DMS53 treated with DMSO at 0.1 percent for 48 hours (cell line): ENCODE results near the gene IMP4.
A peak's percentile ranks its signal among the peaks of the same experiment; 100 is the strongest.

ENCODE experiments used
- DNase-seq: peaks from one replicate; lab custom pipeline; 2025; ENCODE audit not compliant: unreplicated experiment; lab: John Stamatoyannopoulos, UW

The IMP4 gene

DNA sequence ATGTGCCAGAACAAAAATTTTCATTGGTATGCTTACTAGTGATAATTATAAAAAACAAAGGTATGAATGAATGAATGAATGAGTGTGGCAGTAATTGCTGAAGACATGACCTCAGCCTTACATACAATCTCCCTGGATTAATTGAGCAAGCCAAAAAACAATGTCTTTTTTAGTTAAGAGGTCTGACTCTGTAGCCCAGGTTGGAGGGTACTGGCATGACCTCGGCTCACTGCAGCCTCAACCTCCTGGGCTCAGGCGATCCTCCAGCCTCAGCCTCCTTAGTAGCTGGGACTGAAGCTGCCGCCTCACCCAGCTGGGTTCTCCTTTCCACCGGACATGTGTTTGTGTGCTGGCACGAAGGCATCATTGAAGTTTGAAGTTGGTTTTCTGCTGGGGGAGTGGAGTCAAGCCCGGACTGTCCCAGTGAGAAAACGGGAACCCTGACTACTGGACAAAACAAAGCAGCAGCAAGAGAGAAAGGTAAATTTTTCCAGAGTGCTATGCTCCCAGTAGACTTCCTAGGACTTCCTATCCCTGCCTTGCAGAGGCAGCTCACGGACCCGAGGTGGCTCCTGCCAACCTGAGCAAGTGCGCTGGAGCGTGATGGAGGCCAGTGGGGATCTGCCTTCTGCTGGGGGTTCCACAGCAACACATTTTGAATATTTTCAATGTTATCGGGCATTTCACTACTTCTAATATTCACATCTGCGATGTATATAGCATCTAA is 6.4 kb upstream of the IMP4 start:
- no peak for DNase-seq

DNA sequence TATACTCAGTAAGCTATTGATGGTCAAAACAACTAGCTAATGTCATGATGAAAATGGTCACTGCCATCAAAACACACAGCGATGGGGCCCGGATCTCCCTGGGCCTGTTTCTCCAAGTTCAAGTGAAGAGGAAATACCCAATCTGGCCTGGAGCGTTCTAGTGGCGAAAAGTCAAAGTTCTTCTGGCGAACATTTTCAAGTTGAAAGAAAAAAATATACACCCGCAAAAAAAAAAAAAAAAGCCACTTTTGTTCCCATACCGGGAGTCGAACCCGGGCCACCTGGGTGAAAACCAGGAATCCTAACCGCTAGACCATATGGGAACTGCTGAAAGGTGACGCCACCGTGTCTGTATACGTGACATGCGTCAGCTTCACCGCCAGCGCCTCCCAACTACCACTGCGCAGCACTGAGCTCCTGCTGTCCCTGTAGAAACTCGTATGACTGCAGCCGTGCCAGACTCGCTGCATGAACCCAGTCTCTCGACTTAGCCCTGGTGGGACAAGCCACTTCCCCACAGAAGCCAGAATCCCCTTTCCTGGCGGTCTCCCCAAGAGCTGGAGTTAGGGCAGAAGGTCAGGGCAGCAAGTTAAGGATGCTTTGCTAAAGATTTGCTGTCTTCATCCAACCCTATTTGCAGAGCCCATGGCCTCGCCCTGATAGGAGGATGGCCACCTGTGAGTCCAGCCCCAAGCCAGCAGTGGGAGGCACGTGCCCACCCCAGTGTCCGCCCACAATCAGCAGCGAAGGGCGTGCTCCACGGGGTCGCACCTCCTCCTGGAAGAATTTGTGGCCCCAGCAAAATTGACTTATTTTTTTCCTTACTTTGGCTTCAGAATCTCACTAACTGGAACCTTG is 5.6 kb upstream of the IMP4 start:
- DNase-seq: peak; percentile 12

DNA sequence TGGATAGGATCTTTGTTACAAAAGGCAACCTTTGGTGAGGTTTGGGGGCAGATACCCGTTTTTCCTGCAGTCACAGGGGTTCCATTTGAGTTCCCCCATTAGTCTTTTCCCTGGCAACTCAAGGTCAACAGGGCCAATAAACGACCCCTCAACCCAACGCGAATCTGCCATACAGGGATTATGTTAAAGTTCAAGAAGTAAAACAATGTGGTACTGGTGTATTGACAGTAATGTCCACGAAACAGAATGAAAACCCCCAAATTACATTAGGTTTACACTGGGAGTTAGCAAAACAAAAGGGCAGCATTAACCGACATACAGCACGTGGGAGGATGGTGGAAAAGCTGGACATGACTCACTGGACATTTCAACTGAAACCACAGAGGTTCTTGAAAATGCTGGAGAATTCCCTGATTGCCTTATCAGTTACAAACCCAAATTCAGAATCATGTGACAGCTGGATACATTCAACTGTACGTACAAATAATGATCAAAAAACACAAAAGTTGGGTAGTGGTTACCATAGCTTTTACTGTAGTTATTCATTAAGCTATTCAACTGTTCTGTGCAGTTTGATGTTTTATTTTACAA is 4.9 kb upstream of the IMP4 start:
- no peak for DNase-seq

DNA sequence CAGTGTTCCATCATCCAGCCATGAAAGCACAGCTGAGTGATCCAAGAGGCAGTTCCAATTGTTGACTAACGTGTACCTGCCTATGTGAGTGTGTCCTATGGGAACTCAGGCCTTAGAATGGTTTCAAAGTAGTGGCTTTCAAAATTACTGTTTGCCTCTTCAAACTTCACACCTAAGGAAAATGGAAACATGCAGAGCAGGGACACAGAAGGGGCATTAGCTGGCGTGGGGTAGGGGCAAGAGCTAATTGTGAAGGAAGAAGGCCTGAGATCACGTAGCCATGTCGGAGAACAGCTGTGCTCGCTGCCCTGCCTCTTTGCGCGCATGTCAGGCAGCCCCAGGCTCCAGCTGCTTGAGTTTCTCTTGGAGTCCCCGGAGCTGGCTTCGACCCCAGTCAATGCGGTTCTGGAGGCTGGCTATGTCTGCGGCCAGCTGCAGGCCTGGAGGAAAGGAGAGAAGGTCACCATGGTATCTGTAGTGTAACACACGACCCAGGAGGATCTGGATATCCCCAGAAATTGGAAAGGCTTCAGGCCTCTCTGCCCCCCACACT is 3.8 kb upstream of the IMP4 start:
- no peak for DNase-seq

DNA sequence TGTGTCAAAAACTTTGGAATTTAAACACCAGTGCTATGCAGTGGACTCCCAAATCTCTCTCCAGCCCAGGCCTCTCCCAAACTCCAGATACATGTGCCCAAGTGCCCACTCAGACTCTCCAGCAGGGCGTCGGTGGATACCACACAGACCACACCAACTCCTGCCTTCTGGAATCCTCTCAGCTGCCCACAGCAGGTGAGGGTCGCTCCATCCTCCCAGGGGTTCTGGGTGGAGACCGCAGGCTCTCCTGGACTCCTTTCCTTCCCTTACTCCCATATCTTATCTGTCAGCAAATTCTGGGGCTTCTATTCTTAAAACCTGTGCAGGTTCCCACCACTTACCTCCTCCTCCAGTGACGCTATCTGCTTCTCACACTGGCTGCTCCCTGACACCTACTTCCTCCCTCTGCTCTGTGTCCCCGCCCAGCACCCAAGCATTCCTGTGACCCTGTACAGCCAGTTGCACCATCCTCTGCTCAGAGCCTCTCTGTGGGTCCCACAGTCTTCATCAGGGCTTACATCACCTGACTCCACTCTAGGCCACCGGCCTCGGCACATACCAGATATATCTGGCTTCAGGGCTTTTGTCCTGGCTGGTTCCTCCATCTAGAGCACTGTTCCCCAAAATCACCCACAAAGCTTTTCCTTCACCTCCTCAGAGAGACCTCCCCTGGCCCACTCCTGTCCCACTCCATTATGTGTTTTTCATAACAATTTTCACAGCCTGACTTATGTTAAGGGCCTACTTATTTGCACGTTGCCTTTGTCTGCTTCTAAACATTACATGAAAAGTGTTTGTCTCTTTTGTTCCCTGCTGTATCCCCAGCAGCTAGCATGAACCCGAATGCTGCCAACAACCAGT is 2.6 kb upstream of the IMP4 start:
- no peak for DNase-seq

DNA sequence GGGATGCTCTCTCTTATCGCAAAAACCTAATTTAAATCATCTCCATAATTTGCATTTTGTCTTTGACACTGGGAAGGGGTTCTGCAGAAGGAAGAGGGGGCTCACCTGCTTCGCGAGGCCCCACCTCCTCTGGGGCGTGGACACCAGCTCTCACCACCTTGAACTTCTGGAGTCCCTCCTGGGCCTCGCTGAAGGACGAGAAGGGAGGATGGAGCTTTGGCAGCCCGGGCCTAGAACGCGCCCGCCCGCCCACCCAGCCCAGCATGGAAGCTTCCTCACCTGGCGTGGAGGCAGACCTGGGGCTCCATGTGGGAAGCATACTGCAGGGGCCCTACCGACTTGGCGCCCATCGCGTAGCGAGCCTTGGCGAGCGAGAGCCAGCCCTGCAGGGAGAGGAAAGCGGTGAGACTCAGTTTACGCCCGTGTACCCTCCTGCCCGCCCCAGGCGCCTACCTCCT is 1.1 kb upstream of the IMP4 start:
- DNase-seq: no peak

DNA sequence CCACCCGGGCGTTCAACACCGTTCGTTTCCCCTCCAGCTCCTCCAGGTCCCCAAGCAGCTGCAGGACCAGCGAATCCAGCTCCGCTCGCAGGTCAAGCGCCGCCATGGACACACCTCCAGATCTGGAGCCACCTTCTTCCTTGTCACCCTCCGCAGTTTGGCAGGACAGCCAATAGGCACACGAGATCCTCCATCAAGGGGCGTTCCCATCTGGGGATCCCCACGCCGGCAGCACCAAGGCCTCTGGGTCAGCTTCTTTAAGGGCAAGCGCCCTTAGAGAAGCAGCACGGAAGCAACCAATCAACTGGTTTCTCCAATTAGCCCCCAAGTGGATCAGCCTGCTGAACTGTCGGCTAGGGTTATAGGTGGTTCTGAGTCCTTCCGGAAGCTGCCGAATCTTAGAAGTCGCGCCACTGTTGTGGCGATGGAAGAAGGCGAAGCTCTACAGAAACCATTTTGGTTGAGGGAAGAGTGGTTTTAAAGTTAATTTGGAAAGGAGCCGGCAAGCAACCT is 621 bp upstream of the IMP4 start:
- peak; percentile 65 for DNase-seq

DNA sequence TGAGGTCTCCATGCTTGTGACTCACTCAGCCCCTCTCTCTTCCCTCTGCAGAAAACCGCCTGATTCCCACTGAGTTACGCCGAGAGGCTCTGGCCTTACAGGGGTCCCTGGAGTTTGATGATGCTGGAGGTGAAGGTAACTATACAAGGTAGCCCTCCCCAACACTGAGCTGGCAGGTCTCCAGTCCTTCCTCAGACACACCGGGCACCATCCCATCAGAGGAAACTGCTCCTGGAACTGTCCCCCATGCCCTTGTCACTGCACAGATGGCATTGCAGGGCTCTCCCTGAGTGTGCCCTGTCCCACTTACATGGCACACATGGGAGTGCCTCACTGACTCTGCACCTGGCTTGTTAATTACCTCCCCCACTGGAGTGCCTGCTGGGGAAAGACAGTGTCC is 1.9 kb downstream of the IMP4 start:
- no peak for DNase-seq

DNA sequence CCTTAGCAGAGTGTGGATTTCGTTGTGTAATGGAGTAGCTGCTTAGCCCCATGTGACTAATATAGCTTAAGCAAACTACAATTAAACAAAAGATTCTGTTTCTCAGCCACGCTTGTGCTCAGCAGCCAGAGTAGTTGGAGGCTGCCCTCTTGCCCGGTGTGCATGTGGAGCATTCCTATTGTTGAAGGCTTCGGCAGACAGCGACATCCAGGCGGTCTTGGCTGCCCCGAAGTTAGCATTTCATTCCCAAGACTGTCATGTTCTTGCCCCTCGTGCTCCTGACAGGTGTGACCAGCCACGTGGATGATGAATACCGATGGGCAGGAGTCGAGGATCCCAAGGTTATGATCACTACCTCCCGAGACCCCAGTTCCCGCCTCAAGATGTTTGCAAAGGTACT is 2.4 kb downstream of the IMP4 start:
- no peak for DNase-seq

DNA sequence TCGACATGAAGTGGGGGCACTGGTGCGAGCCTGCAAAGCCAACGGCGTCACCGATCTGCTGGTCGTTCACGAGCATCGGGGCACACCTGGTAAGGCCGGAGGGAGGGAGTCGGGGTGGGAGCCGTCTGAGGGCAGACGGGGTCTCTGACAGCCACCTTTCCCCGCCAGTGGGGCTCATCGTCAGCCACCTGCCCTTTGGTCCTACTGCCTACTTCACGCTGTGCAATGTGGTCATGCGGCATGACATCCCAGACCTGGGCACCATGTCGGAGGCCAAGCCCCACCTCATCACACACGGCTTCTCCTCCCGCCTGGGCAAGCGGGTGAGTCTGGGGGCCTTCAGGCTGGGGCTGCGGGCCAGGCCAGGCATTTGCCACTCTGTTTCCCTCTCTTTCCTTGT is 2.9 kb downstream of the IMP4 start:
- DNase-seq: no peak

DNA sequence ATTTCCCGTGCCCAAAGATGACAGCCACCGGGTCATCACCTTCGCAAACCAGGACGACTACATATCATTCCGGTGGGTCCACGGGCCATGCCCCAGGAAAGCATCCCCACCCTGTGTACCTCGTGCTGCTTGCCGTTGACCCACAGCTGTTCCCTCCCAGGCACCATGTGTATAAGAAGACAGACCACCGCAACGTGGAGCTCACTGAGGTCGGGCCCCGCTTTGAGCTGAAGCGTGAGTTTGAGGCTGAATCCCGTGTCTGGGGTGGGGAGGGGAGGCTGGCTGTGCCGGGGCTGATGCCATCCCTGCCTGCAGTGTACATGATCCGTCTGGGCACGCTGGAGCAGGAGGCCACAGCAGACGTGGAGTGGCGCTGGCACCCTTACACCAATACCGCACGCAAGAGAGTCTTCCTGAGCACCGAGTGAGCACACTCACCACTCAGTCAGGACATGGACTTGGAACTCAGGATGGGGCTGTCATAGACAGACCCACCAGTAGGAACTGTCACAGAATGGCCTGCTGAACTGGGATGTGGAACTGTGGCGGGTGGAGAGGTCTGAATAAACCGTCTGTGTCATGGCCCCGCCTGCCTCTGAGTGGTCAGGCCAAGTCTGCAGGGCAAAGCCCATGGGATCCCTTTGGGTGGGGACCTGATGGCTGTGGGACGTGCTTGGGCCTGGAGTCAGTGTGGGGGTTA is 3.5 kb downstream of the IMP4 start:
- no peak for DNase-seq

DNA sequence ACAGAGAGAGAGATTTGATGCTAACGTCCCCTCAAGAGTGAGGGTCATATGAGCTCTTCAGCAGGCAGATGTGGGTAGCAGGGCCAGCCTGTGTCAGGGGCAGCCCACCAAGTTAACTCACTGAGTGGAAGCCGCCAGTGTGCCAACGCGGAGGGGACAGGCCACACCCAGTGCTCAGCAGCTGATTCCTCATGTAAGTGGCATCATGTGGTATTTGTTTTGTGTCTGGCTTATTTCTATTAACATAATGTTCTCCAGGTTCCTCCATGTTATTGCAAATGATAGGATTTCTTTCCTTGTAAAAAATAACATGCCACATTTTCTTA is 4.0 kb downstream of the IMP4 start:
- no peak for DNase-seq

DNA sequence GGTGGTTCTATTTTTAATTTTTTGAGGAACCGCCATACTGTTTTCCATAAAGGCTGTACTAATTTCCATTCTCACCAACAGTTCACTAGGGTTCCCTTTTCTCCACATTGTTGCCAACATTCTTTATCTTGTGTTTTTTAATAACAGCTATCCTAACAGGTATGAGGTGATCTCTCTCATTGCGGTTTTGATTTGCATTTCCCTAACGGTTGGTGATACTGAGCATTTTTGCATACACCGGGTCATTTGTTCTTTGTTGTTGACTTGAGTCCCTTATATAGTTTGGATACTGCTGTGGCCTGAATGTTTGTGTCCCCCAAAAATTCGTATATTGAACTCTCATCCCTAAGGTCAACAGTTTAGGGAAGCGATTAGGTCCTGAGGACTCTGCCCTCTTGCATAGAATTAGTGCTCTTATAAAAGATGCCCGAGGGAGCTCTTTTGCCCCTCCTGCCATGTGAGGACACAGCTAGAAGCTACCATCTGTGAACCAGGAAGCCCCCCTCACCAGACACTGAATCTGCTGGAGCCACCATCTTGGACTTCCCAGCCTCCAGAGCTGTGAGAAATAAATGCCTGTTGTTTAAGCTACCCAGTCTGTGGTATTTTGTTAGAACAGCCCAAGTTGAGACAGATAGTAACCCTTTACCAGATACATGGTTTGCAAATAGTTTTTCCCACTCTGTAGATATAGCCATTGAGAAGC is 4.7 kb downstream of the IMP4 start:
- DNase-seq: no peak

DNA sequence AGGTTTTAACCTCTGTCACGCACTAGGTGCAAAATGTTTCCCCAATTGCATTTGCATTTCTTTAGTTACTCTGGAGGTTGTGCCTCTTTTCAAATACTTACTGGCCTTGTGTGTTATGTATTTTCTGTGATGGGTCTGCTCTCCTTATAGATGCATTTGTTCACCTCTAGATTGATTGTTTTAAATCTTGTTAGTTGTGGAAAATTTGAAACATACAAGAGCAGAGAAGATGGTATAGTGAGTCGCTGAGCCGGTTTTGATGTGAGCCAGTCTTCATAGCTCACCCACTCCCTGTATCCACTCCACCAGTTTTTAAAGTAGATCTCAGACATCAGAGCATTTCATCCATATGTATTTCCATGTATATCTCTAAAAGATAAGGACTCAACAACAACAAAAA is 6.5 kb downstream of the IMP4 start:
- no peak for DNase-seq

DNA sequence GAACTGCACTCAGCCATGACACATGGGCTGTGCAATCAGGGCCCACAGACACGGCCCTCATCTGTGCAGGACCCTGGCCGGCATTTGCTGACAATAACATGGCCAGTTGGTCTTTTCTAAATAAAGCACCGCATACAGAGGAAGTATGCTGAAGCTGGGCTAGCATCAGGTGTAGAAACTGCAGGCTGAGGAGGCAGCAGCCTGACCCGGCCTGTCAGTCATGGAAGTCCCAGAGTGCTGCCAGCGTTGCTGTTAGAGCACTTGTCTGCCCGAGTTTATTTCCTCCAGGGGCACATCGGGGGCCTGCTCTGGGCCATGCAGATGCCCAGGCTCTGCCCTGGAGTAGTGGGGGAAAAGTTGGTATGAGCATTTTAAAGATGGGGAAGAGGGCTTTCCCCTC is 9.0 kb downstream of the IMP4 start:
- DNase-seq: no peak

DNA sequence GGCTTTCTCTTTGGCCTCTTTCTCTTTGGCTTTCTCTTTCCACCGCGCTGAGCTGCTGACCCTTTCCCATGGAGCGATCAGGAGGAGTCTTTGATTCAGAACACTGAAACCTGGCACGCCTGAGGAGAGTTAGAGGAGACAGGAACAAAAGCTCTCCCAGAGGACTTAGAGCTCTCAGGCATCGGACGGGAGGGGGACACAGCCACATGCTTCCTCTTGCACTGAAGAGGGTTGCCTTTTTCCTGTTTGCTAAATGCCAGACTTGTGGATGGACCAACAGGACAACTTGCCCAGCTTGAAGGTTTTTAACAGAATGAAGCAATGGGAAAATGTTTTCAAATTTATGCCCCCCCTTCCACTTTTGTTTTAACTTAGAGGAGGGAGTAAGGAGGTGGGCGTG is 9.5 kb downstream of the IMP4 start:
- DNase-seq: no peak

DNA sequence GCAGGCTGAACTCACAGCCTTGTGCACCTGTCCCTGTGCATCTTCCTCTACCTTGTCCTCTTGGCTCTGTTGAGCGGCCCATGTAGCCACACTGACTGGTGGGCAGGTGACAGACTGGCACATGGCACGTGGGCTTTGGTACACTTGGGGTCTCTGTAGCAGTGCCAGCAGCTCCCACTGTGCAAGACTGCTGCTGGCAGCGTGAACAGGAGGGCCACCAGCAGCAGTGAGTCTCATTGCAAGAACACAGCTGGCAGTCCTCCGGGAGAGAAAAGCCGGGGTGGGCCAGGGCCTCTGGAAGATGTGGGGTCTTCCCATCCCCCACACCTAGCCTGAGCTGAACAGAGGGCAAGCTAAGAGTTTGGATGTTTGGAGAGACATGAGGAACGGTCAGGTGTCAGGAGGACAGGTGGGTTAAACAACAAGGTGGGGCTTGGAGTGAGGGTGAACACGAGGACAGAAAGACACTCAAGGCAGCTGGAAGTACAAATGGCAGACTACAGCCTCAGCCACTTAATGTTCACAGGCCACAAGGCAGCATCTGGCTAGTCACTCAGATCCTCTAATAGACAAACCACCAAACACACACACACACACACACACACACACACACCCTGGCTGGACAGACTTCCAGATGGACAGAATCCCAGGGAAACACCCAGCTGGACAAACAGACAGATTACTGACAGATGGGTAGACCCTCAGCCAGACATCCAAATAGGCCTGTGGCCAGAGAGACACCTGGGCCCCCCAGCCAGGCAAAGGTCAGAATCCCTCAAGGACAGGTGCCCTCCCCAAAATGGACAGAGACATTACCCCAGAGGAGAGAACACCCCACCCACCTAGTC is 10.8 kb downstream of the IMP4 start:
- DNase-seq: no peak

DNA sequence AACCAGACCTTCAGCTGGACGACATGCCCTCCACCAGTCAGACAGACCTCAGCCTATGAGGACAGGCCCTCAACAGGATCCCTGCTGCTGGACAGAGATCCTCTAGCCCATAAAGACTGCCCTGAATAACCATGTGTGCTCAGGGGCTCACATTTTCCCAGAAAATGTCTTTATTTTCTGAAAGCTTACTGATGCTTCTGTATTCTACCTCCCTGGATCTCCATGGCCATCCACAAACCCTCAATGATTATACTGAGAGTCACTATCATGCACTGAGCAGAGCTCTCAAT is 11.4 kb downstream of the IMP4 start:
- no peak for DNase-seq

DNA sequence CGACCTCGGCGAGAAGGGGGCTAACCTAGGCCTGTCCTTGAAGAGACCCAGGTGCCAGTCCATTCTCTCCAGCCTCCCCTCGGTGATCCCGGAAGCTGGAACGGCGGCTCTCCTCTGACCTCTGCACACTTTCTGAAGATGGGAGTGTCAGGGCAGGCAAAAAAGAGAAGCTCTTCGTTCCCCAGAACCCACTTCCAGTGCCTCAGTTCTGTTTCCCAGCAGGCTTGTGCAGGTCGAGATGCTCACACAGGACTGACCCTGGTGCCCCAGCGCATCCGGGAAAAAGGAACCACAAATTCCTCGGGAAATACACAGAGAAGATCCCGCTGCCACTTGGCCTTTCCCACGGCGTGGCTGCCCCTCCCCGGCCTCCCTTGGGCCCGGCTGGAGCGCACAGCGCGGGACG is 12.5 kb downstream of the IMP4 start:
- no peak for DNase-seq
